Fibroblast of lung (primary cell): ENCODE results near the gene PTPN21. TPM values are rescaled to one million over a fixed set of nuclear protein-coding genes. Genes with fewer than 3 reads are reported as not detected.

Experiments used
- DNase-seq, 2 donors: peaks; one replicate each; pipeline versions ENCODE4 v3.0.0 to v3.0.0-alpha.2; 2010; ENCODE audit warnings: low read depth in 2 of 2
- H2AFZ ChIP-seq: 2 replicates; pipeline ENCODE4 v1.5.1; 2012; ENCODE audit warnings: low read length, control low read depth, inconsistent platforms
- H3K27ac ChIP-seq: 2 replicates; pipeline ENCODE4 v1.5.1; 2011; ENCODE audit warnings: low read length, control low read depth; ENCODE audit not compliant: insufficient read depth
- H3K27me3 ChIP-seq: 2 replicates; pipeline ENCODE4 v1.5.1; 2011; ENCODE audit warnings: mild to moderate bottlenecking, low read length; ENCODE audit not compliant: control insufficient read depth, insufficient read depth
- H3K36me3 ChIP-seq: 2 replicates; pipeline ENCODE4 v1.5.1; 2011; ENCODE audit warnings: low read length; ENCODE audit not compliant: control insufficient read depth, insufficient read depth
- H3K4me1 ChIP-seq: 2 replicates; pipeline ENCODE4 v1.5.1; 2011; ENCODE audit warnings: low read length; ENCODE audit not compliant: control insufficient read depth, insufficient read depth; ENCODE audit errors: extremely low read depth
- H3K4me2 ChIP-seq: 2 replicates; pipeline ENCODE4 v1.5.1; 2011; ENCODE audit warnings: low read length, control low read depth; ENCODE audit not compliant: insufficient read depth; ENCODE audit errors: extremely low read depth
- H3K4me3 ChIP-seq, 4 experiments: fragments of 200-600 bp in 1 of 4; sonication (generic) in 1 of 4; replicated peaks in 1 of 4; 2 replicates each; pipeline ENCODE4 v1.5.1; 2011 to 2016; ENCODE audit warnings: low read length in 4 of 4, low read depth in 3 of 4, mild to moderate bottlenecking in 3 of 4, control low read depth in 2 of 4, inconsistent platforms in 1 of 4, mixed read lengths in 1 of 4; ENCODE audit not compliant: insufficient read depth in 1 of 4; ENCODE audit errors: control extremely low read depth in 1 of 4
- H3K79me2 ChIP-seq: 2 replicates; pipeline ENCODE4 v1.5.1; 2012; ENCODE audit warnings: mild to moderate bottlenecking, low read length, inconsistent platforms; ENCODE audit not compliant: control insufficient read depth, insufficient read depth
- H3K9ac ChIP-seq: 2 replicates; pipeline ENCODE4 v1.5.1; 2011; ENCODE audit warnings: mild to moderate bottlenecking, low read length, control low read depth; ENCODE audit not compliant: insufficient read depth
- H3K9me3 ChIP-seq: 2 replicates; pipeline ENCODE4 v1.5.1; 2012; ENCODE audit warnings: low read depth, low read length; ENCODE audit not compliant: control insufficient read depth, insufficient read depth
- H4K20me1 ChIP-seq: 2 replicates; pipeline ENCODE4 v1.5.1; 2011; ENCODE audit warnings: low read length; ENCODE audit not compliant: control insufficient read depth, insufficient read depth; ENCODE audit errors: extremely low read depth
- EZH2 ChIP-seq: IDR thresholded peaks from 2 replicates; pipeline ENCODE4 v1.5.1; 2012; ENCODE audit warnings: low read length, control low read depth, mild to moderate bottlenecking; ENCODE audit errors: missing control alignments
- polyA plus RNA-seq, 2 donors: library from polyadenylated mRNA; depleted of rRNA in 1 of 2; stranded (reverse) in 1 of 2; unstranded in 1 of 2; fragments of >200 nt; gene quantifications; 2 replicates each; pipeline ENCODE4 v1.2.1, GENCODE V29; 2011 to 2012; ENCODE audit warnings: missing spikeins in 1 of 2
- total RNA-seq: library from RNA; depleted of rRNA; stranded (reverse); fragments of >200 nt; gene quantifications from 2 replicates; pipeline ENCODE4 v1.2.1, GENCODE V29; 2014
- TF ChIP-seq, protein P1 (sequence below), 2 donors: IDR thresholded peaks in 1 of 2; conservative IDR thresholded peaks in 1 of 2; 1 replicate in 1 of 2; 2 replicates in 1 of 2; pipeline ENCODE4 v1.5.1; 2011 to 2012; ENCODE audit warnings: low read length in 2 of 2, control low read depth in 1 of 2, inconsistent platforms in 1 of 2, low read depth in 1 of 2, mild to moderate bottlenecking in 1 of 2

Gene PTPN21
- total and polyA plus RNA-seq, 2 donors (not counting 1 experiment from before 2014, with no cell fraction given) = 13.2 to 13.7 TPM

DNA sequence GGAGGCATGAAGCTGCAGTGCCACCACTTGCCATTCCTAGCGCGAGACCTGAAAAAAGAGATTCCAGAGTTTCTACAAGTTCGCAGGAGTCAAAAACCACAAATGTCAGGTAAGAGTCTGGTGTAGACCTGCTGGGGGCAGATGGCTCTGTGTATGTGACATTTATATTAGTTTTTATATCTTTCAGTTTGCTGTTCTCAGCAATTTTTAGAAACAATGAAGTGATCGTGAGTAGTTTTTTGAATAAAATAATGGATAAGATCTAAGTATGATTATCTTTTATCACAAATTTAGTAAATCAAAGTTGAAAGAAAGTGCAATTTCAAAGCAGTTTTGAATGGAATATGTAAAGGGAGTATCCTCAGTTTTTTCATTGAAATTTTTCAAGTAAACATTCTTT lies 17.3 kb upstream of the PTPN21 start:
- H3K4me1 ChIP-seq = no peaks in the 10 kb centered on the region
- H3K9ac ChIP-seq = no peak overlapping the region
- DNase-seq = no peak
- TF ChIP-seq, protein P1, sequence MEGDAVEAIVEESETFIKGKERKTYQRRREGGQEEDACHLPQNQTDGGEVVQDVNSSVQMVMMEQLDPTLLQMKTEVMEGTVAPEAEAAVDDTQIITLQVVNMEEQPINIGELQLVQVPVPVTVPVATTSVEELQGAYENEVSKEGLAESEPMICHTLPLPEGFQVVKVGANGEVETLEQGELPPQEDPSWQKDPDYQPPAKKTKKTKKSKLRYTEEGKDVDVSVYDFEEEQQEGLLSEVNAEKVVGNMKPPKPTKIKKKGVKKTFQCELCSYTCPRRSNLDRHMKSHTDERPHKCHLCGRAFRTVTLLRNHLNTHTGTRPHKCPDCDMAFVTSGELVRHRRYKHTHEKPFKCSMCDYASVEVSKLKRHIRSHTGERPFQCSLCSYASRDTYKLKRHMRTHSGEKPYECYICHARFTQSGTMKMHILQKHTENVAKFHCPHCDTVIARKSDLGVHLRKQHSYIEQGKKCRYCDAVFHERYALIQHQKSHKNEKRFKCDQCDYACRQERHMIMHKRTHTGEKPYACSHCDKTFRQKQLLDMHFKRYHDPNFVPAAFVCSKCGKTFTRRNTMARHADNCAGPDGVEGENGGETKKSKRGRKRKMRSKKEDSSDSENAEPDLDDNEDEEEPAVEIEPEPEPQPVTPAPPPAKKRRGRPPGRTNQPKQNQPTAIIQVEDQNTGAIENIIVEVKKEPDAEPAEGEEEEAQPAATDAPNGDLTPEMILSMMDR (conservative IDR thresholded peaks at IDR 0.05 in 1 of 2, IDR thresholded peaks at IDR 0.05 in 1 of 2; ENCODE audit: low read depth in 1 of 2, low read length in 2 of 2) = no peak
- TF ChIP-seq EZH2 = no peak
- H3K36me3 ChIP-seq = peaks cover 10% of the 10 kb centered on the region
- H3K9me3 ChIP-seq = no peaks in the 10 kb centered on the region
- H3K27me3 ChIP-seq = no peaks in the 10 kb centered on the region
- H3K4me3 ChIP-seq = no peak overlapping the region
- H4K20me1 ChIP-seq = no peaks in the 10 kb centered on the region
- H3K27ac ChIP-seq = no peak overlapping the region
- H2AFZ ChIP-seq = no peak overlapping the region
- peaks cover 2% of the 10 kb centered on the region for H3K79me2 ChIP-seq
- no peak overlapping the region for H3K4me2 ChIP-seq

DNA sequence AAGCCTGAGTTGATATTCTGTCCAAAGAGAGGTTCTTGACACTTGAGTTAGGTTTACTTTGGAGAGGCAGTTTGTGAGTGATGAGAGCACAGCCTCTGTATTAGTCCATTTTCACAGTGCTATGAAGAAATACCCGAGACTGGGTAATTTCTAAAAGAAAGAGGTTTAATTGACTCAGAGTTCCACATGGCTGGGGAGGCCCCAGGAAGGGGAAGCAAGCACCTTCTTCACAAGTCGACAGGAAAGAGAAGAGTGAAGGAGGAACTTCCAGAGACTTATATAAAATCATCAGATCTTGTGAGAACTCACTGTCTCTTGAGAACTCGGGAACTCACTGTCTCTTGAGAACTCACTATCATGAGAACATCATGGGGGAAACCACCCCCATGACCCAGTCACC lies 13.4 kb upstream of the PTPN21 start:
- no peak overlapping the region for H3K4me3 ChIP-seq
- TF ChIP-seq, protein P1 (conservative IDR thresholded peaks at IDR 0.05 in 1 of 2, IDR thresholded peaks at IDR 0.05 in 1 of 2; ENCODE audit: low read depth in 1 of 2, low read length in 2 of 2) = no peak
- no peak for TF ChIP-seq EZH2
- H3K9me3 ChIP-seq = no peaks in the 10 kb centered on the region
- H3K79me2 ChIP-seq = peaks cover 25% of the 10 kb centered on the region
- H3K4me1 ChIP-seq = peaks cover 4% of the 10 kb centered on the region
- no peak overlapping the region for H3K27ac ChIP-seq
- H3K9ac ChIP-seq = no peak overlapping the region
- H4K20me1 ChIP-seq = peaks cover 1% of the 10 kb centered on the region
- no peak overlapping the region for H3K4me2 ChIP-seq
- no peak for DNase-seq
- peaks cover 2% of the 10 kb centered on the region for H3K36me3 ChIP-seq
- H3K27me3 ChIP-seq = no peaks in the 10 kb centered on the region
- H2AFZ ChIP-seq = no peak overlapping the region

DNA sequence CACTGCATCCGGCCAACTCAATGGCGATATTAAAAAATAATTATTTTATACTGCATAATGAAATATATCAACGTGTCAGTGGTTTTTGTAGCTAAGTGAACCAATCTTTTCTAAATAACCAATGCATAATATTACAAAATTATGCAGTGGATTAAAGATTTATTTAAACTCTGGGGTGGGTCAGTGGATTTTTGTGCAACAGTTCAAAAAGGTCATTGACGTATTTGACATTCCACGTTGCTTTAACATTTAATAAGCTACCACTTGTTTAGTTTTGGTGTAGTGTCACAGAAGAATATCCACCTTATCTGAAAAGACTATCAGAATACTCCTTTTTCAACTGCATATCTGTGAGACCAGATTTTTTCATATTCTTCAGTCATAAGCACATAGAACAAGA lies 10.6 kb upstream of the PTPN21 start:
- H3K79me2 ChIP-seq = peaks cover 25% of the 10 kb centered on the region
- TF ChIP-seq, protein P1 (conservative IDR thresholded peaks at IDR 0.05 in 1 of 2, IDR thresholded peaks at IDR 0.05 in 1 of 2; ENCODE audit: low read depth in 1 of 2, low read length in 2 of 2) = no peak
- no peak for TF ChIP-seq EZH2
- H3K4me3 ChIP-seq = no peak overlapping the region
- H3K9ac ChIP-seq = no peak overlapping the region
- no peak for DNase-seq
- H3K27ac ChIP-seq = no peak overlapping the region
- no peak overlapping the region for H2AFZ ChIP-seq
- no peaks in the 10 kb centered on the region for H3K9me3 ChIP-seq
- H3K27me3 ChIP-seq = no peaks in the 10 kb centered on the region
- H3K4me2 ChIP-seq = no peak overlapping the region
- H3K4me1 ChIP-seq = peaks cover 8% of the 10 kb centered on the region
- H3K36me3 ChIP-seq = peaks cover 2% of the 10 kb centered on the region
- peaks cover 1% of the 10 kb centered on the region for H4K20me1 ChIP-seq
